HG03097 (cell line): ENCODE data around the gene IL17RA.

Source experiments
- ATAC-seq: cut with Tn5 transposase; IDR thresholded peaks from one replicate; pipeline ENCODE4 v1.9.1; 2021; ENCODE audit not compliant: unreplicated experiment, low FRiP score

Gene IL17RA

DNA sequence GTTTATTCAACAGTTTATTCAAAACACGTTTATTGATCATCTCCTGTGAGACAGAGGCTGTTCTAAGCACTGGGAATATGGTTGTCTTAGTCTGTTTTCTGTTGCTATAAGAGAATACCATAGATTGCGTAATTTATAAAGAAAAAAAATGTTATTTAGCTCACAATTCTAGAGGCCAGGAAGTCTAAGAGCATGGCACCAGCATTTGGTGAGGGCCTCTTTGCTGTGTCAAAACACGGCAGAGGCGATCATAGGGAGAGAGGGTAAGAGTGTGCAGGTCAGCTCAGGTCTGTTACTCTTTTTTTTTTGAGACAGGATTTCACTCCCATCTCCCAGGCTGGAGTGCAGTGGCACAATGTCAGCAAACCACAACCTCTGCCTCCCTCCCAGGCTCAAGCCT, 5.2 kb upstream of the IL17RA start:
- no peak for ATAC-seq

DNA sequence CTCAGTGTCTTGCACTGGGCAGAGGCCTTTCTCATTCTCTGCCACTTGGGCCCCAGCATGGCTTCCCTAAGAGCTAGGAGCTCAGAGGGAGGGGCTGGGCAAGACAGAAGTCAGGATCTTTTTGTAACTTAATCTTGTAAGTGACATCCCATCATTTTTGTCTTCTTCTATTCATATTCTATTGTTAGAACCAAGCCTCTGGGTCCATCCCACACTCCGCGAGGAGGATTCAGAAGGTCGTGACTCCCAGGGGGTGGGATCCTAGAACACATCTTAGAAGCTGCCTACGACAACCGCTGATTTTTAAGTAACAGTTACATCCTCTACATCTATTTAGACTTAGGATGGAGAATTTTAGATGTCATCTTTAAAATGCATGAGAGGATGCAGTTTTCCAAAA, 1.5 kb upstream of the IL17RA start:
- no peak for ATAC-seq

DNA sequence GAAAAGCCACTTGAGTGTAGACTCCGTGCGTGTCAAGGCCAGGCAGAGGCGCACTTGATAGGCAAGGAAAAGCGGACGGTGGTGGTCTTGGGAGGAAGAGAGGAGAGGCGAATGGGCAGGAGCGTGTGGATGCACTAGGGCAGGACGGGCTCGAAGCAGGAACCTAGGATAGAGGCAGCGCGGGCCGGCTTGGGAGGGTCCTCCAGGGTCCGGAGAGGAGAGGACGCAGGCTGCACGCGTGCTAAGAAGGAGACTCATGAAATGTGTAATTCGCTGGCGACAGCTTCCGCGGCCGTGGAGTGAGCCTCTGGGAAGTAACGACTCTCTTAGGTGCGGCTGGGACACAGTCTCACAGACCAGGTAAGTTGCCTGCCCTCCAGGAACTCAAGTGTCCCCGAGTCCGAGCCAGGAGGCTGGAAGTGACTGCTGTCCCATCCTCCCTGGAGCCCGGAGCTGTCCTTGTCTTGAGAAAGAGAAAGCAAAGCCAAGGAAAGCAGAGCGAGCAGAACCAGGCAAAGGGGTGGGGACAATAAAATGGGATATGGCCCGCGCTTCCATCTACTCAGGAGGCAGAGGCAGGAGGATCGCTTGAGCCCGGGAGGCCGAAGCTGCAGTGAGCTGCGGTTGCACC, 874 bp upstream of the IL17RA start:
- ATAC-seq: no peak

DNA sequence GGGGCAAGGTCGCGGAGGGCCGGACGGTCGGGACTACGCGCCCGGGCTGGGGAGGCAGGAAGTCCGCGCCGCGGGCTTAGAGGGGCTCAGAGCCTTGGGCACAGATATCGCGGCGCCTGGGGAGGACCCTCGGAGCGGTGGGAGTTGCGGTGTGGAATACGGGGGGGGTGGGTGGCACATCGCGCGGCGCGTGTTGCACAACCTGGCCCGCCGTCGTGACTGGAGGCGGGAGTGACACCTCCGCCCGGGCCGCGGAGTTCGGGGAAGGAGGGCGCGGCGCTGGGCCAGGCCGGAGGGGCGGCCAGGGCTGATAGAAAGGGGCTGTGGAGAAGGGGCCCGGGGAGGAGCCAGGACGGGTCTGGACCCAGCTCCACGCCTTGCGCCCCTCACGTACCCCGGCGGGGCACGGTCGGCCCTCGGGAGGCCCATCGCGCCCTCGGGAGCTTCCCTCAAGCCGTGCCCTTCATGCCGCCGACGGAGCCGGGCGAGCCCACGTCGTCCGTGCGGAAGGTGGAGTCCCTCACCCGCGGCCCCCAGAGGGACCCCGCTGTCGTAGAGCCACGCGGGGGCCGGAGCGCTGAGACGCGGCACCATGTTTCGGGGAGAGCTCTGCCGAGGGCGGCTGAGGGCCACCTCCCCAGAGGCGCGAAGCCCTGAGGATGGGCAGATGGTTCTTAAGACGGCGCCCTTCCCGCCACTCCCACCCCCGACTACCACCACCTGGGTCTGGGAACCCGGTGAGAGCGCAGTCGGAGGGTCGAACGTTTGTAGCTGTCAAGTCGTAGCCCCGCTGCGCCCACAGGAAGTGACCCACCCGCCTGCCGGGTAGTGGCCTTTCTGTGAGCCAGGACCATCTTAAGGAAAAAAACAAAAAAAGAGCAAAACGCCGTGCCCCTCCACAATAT, 729 bp downstream of the IL17RA start:
- no peak for ATAC-seq

DNA sequence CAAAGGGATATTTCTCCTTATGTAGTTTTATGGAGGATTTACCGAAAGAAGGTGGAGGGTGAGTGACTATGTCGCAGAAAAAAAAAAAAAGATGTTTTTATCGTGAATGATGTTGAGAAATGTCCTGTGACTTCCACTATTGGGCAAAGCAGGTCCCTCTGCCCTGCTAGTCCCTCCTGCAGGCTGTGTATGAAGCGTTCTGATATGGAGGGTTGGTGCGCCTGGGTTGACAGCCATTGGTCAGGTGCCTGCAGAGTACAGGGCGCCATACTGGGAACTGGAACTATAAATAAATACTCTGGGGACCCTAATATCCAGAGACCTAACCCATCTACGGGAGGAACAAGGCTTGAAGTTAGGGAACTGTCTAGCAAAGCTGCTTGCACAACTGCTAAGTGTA, 1.5 kb downstream of the IL17RA start:
- ATAC-seq: no peak

DNA sequence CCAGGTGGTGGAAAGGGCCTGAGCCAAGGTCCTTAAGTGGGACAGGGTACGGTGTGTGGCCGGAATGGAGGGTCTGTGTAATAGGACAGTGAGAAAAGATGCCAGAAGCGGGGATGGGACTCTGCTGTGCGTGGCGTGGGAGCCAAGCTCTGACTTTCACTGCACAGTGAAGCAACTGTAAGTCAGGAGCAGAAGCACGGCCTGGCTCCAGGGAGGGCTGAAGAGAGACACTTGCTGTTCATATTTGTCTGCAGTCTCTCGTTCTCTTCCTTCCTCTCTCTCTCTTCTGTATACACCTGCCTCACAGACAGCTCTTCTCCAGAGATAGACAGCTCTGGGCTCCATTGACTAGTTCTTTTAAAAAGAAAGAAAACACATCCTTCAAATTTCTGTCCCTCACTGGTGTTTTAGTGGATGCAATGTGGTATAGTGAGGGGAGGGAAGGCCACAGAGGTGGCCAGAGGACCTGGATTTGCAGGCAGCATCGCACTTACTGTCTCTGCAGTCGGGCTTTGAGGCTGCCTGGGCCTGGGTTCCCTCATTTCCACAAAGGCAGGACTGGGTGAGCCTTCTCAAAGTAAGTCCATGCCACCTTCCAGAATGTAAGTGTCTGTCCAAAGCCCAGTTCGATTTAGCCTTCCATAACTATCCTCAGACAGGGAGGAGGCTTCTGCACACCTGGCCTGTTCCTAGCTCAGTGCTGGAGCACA, 2.1 kb downstream of the IL17RA start:
- ATAC-seq: no peak

DNA sequence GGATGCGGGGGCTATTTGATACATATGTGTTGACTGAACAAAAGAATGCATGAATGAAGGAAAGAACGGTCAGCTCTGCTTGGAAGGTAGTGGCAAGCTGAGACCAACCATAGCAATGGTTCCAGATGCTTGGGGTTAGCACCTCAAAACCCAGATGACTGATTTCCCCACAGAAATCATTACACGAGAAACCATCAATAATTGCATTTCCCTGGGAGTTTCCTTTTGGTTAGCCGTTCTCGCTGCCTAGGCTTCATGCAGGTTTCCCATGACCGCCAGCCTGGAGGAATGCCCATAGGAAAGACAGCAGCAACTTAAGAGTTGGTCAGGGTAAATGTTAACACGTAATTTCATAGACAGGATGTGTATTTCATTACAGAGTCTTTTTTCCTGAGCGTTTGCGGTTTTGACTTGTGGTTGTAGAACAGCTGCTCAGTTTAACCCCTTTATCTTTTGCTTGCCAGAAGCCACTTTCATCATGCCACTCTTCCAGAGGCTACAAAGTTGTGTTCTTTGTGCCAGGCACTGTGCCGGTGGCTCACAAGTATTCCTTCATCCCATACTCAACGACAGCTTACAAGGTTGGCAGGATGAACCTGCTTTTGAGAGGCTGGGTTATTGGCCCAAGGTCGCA, 2.8 kb downstream of the IL17RA start:
- no peak for ATAC-seq

DNA sequence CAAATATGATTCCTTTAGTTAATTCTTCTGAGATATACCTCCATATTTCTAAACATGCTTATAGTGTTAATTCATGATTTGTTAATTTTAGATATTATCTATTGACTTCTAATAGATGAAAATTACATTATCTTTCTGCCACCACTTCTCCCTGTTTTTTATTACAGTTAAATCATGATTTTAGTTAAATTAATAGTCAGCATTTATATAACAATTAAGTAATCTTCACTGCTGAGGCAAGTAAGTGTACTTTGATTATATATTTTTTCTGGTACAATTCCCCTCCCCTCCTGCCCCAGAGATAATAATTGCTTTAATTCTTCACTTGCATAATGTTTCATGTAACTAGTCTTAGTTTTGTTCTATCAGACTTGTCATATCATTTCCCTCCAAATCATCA, 5.8 kb downstream of the IL17RA start:
- ATAC-seq: no peak

DNA sequence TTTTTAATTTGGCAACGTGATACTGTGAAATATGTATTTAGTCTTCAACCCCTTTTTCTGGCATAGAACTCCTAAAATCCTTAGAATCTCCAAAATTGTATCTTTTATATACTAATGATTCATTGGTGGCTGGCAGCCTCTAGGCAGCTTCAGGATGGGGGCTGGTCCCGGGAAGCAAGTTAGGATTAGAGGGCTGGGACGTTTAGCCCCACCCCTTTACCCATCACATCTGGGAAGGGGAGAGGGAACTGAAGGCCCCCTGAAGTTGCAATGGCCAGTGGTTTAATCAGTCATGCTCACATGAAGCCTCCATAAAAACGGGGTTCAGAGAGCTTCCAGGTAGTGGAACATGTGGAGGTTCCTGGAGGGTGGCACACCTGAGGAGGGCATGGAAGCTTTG, 7.1 kb downstream of the IL17RA start:
- no peak for ATAC-seq

DNA sequence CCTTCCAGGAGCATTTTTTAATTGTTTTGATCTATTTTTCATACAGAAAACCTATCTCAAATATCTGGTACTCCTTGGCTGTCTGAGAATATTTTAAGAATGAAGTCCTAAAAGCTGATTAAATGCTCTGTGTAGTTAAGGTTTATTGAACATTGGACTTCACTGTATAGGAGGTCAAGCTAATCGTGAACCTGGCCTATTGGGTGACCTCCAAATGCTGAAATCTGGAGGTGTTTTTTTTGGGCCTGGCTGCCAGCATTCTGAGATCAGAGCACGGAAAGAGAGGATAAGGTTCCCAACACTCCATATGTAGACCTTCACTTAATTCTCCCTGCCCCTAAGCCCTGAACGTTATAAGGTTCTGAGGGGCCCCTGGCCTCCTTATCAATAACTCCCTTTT, 8.3 kb downstream of the IL17RA start:
- ATAC-seq: no peak

DNA sequence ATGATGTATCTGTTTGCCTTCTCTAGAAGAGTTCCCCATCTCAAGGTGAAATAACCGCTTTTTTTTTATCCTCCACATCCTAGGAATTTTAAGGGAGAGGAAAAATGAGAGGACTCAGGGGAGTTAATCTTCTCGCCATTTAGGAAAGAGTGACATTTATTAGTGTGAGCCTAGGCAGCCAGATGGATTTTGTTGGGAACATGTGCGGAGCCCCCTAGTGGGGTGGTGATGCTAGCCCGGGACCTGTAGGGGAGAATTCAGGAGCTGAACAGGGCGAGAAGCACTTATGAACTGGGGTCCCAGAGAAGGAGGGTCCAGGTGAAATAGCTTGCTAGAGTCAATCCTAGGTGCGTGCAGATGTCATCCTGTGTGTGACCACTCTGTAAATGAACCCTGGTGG, 10.7 kb downstream of the IL17RA start:
- no peak for ATAC-seq

DNA sequence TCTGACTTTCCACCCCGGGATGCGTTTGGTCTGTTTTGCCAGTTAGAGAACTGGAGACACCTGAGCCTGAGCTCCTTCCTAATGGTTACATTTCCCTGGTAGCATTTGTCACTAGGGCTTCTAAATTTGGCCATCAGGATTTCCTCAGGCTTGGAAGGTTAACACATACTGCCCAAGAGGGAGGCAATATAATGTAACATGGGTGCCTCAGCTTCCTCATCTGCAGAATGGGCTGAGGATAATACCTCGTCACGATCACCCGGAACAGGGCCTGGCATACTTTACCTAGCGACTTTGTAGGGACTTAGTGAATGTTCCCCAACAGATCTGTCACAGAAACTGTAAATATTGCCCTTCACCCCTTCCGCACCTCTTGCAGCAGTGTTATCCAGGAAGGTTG, 11.3 kb downstream of the IL17RA start:
- ATAC-seq: no peak

DNA sequence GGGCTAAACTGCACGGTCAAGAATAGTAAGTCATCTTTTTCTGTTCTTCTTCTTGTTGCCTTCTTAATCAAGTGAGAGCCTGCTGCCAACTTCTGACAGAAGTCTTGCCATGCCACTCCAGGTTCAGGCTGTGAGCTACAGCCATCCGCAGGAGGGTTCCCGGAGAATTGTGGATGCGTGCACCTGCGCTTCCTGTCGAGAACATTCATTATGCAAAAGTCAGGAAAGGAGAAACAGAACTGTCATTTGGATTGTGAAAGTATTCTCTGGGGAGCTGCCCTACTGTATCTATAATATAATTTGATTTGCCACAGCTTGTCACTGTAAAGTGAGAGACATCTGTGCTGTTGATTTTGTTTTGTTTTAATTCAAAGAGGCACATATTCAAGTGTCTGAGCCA, 12.3 kb downstream of the IL17RA start:
- ATAC-seq: no peak

DNA sequence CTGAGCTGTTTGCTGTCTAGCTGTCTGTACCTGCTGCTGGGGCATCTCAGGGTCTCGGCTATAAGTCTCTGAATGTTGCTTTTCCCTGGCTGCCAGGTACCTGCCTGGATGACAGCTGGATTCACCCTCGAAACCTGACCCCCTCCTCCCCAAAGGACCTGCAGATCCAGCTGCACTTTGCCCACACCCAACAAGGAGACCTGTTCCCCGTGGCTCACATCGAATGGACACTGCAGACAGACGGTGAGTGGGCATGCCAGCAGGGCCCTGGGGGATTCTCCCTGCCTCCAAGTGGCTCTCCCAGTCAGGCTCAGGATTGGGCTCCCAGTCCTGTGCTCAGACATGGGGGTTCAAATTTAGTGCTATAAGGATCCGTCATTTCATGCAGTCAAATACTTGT, 12.9 kb downstream of the IL17RA start:
- no peak for ATAC-seq

DNA sequence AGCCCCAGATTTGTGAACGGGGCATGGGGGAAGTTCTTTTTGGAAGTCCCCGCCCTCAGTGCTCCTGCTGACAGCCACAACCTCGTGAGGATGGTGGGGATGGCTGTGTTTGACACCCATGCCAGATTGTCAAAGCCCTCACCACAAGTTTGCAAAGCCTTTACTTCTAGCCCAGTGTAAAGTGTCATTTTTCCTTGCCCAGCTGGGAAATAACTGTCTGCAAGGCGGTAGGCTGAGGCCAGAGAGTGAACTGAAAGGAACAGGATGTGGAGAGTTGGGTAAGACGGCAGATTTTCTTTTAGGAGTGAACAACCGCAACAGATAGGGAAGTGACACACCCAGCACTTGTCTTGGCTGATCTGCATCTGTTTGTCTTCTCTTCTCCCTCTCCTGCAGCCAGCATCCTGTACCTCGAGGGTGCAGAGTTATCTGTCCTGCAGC, 13.6 kb downstream of the IL17RA start:
- no peak for ATAC-seq

DNA sequence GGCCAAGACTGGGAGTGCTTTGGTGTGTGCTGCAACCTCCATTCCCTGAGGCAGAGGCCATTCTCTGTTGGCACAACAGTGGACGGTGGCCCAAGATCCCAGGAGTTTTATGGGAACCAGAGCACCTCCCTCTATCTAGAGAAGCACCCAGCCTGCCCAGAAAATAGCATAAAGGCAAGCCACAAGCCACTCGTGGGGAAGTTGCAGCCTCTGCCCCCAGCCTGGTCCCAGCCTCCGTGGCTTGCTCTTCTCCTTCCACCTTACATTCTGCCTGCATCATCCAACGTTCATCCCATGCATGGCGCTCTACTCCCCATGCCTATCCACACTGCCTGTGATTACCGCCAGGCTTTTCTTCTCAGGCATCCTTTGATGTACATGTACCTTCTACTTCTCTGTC, 15.8 kb downstream of the IL17RA start:
- no peak for ATAC-seq

DNA sequence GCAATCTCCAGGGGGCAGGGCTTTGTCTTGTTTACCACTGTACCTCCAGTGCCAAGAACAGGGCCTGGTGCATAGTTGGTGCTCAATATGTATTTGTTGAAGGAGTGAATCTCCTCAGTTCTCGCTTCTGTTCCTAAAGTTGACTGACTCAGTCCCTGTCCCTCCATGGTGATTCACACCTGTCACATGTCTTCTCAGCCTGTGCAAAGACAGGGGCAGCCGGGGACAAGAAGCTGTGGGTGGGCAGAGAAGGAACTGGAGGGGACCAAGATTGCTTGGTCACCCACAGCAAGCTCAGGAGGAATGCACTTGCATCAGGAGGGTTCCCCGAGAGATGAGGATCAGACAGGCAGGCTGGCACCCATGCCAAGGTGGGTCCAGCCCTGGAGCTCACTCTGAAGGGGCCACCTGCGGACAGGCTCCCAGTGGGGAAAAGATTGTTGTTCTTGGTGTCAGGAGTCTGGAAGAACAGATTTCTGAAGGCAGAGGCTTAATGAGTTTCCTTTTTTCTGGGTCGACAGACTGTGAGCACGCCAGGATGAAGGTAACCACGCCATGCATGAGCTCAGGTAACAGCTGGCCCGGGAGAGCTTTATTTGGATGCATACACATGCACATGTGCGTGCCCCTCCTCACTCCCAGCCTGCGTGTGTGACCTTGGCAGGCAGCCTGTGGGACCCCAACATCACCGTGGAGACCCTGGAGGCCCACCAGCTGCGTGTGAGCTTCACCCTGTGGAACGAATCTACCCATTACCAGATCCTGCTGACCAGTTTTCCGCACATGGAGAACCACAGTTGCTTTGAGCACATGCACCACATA, 16.9 kb downstream of the IL17RA start:
- ATAC-seq: no peak

DNA sequence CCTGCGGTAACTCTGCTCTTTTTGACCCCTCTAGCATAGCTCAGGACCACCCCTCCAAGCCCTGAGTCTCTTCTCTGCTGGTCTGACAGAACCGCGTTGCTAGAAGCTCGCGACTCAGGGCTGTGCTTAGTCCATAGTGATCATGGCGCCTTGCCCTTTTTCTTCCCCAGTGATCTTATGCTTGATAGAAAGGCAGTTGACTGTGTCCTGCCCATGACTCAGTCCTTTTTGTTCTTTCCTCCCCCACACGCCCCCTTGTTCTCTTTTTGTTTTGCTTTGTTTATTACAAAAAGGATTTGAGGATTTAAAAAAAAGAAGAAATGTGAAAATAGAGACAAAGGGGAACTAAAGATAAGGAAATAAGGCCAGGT, 17.5 kb downstream of the IL17RA start:
- ATAC-seq: no peak

DNA sequence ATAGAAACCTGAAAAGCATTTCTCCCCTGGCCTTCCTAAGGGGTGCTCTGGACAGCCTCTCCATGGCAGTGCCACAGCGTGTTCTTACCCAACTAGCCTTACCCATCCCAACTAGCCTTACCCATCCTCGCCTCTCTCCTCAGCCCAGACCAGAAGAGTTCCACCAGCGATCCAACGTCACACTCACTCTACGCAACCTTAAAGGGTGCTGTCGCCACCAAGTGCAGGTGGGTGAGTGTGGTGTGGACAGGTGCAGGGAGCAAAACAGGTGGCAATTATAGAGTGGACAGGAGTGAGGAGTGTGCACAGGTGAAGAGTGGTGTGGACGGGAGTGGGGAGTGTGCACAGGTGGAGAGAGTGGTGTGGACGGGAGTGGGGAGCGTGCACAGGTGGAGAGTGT, 18.6 kb downstream of the IL17RA start:
- no peak for ATAC-seq

DNA sequence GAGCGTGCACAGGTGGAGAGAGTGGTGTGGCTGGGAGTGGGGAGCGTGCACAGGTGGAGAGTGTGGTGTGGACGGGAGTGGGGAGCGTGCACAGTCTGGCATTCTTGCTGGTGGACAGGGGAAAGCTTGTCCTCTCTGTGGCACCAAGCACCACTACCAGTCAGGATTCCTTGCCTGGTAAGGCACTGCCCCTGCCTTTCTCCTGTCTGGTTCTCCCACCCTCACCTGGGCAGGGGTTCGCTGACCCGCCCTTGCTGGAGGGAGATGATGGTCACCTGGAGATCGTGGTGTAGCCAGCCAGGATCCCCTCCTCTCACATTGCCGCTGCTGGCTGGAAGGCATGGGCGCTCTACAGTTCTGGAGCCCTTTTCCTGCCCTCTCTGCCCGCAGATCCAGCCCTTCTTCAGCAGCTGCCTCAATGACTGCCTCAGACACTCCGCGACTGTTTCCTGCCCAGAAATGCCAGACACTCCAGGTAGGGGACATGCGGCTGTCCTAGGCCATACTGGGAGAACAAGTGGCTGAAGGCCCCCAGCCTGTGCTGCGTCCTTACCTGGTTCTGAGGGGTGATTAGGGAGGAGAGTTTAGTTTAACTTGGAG, 19.6 kb downstream of the IL17RA start:
- no peak for ATAC-seq
